Measurements from ENCODE around the gene RCOR2.

DNA sequence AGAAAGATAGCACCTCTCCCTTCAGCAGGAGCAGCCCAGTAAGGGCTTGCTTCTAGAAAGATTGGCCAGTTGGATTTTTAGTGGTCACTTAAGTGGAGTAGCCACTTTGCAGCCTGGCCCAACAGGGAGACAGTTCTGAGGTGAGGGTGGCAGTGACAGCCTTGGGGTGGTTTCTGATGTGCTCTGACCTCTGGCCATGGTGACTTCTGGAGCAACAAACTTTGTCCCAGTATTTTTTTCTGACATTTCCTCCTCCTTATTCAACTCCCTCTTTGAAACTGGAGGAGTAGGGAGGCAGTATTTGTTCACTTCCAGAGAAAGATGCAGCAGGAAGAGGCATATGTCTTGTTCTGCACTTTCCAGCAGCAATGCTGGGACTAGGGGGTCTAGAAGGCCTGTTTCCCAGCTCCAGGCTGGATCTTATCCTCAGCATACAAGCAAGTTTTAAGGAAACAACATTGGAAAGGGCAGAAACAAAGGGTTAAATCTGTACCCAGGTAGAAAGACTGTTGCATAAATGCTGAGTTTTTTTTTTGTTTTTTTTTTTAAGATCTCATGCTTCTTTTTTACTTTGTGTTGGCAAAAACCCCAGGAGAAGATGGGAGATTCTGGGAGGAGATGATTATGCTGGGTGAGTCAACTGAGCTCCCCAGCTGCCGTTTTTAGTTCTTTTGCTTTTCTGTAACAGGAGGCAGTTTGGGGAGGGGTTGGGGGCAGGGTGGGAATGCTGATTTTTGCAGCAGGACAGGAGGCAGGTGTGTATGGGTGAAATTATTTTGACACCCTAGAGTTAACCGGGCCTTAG is 37.2 kb downstream of the RCOR2 start:
- TF ChIP-seq, protein P1, sequence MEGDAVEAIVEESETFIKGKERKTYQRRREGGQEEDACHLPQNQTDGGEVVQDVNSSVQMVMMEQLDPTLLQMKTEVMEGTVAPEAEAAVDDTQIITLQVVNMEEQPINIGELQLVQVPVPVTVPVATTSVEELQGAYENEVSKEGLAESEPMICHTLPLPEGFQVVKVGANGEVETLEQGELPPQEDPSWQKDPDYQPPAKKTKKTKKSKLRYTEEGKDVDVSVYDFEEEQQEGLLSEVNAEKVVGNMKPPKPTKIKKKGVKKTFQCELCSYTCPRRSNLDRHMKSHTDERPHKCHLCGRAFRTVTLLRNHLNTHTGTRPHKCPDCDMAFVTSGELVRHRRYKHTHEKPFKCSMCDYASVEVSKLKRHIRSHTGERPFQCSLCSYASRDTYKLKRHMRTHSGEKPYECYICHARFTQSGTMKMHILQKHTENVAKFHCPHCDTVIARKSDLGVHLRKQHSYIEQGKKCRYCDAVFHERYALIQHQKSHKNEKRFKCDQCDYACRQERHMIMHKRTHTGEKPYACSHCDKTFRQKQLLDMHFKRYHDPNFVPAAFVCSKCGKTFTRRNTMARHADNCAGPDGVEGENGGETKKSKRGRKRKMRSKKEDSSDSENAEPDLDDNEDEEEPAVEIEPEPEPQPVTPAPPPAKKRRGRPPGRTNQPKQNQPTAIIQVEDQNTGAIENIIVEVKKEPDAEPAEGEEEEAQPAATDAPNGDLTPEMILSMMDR (IDR thresholded peaks at IDR 0.05; ENCODE audit: low read length), result no peak
- TF ChIP-seq EZH2 (IDR thresholded peaks at IDR 0.05; ENCODE audit: borderline replicate concordance, low read length), result no peak

All from OCI-LY1 (cell line).